GM18526 (cell line): ENCODE data around the gene SOBP.

Experiments used
- POLR2A ChIP-seq: IDR thresholded peaks from 3 replicates; pipeline ENCODE4 v1.6.1; 2011; ENCODE audit not compliant: insufficient read length; ENCODE audit errors: extremely low read depth

SOBP gene, protein sequence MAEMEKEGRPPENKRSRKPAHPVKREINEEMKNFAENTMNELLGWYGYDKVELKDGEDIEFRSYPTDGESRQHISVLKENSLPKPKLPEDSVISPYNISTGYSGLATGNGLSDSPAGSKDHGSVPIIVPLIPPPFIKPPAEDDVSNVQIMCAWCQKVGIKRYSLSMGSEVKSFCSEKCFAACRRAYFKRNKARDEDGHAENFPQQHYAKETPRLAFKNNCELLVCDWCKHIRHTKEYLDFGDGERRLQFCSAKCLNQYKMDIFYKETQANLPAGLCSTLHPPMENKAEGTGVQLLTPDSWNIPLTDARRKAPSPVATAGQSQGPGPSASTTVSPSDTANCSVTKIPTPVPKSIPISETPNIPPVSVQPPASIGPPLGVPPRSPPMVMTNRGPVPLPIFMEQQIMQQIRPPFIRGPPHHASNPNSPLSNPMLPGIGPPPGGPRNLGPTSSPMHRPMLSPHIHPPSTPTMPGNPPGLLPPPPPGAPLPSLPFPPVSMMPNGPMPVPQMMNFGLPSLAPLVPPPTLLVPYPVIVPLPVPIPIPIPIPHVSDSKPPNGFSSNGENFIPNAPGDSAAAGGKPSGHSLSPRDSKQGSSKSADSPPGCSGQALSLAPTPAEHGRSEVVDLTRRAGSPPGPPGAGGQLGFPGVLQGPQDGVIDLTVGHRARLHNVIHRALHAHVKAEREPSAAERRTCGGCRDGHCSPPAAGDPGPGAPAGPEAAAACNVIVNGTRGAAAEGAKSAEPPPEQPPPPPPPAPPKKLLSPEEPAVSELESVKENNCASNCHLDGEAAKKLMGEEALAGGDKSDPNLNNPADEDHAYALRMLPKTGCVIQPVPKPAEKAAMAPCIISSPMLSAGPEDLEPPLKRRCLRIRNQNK

DNA sequence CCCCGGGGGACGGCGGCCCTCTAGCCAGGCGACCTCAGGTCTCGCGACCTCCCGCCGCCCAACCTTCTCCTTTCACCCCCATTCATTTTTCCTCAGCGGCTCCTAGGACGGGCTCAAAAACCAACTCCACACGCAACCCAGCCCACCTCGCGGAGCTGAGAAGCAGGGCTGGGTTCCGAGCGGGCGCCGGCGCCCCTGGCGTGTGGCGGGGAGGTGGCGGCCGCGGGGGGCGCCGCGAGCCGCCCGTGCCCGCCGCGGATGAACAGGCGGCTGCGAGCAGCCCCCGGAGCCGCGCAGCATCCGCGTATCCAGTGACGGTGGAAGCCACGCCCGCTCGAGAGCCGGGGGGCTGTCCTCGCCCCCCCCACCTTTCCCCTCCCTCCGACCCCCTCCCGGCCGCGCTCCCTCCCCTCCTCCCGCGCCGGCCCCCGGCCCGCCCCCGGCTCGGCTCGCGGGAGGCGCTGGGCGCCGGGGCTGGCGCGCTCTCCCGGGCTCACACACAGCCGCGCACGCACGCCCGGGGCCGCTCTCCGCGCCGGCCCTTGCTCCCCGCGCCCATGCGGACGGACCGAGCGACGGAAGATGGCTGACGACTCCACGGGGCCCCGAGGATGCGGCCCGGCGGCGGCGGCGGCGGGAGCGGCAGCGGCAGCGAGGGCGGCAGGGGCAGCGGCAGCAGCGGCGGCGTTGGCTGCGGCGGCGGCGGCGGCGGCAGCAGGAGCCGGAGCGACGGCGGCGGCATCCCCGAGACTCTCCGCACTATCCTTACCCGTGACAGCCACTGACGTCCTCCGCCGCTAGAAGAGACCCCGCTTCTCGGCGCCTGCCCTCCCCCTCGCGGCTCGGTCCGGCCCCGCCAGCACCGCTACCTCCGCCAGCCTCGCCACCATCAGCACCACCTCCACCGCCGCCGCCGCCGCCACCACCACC lies at the start of gene SOBP:
Gene SOBP, plus strand, starts transcription at position 482 of the 930 bp plus-strand sequence. CDS start 500 bp downstream, outside the sequence.
- no peak for TF ChIP-seq POLR2A

DNA sequence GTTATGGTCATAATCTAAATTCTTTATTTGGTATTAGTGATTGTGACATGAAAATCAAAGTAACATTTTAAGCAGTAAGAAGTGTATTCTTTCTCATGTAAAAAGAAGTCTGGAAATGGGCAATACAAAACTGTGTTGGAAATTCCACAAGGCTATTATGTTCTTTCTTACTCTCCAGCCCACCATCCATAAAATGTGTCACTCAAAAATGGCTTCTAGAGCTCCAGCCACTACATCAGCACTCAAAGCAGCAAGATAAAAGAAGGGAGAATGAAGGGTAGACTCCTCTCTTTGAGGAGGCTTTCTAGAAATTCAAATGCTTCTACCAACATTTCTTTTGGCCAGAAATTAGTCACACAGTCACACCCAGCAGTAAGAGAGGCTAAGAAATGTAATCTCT lies 49.0 kb upstream of the SOBP start:
- no peak for TF ChIP-seq POLR2A

DNA sequence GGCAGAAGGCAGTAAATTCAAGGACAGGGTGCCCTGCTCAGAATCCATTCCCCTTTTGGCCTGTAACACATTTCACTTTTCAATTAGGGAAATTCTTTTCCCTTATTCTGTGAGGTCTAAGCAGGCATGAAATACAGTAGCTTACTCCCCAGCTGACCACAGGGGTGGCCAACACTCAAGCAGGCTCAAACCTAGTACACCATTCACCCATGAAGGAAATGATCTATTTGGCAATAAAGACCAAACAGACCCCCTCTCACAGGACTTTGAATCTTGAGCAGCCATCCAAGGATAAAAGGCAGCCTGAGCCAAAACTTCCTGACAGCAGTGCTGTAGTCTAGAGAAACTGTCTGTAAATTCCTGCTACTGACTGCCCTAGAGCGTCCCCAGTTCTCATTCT lies 48.2 kb upstream of the SOBP start:
- no peak for TF ChIP-seq POLR2A

DNA sequence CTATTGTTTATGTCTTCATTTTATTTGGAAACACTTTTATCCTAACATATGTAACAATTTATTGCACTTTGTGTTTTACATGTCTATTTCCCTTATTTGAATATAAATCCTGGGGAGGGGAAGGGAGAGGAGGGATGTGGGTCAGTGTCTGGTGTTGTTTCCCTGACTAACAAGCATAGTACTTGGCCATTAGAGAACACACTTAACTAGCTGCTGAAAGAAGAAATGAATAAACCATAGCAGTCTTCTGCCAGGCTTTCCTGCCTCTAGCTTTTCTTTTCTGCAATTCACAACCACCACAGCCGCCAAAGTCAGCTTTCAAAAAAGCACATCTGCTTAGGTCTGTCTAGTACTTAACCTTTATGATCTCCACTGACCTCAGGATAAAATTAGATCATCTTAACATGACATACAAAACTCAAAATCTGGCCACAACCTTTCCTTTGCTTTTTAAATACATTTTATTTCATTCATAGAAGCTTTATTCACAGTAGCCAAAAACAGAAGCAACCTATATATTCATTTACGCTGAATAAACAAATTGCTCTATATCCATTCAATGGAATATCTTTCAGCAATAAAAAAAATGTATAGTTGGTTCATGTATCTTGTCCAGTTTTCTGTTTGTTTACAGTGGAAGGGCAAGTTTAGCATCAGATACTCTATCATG lies 46.8 kb upstream of the SOBP start:
- TF ChIP-seq POLR2A, result no peak

DNA sequence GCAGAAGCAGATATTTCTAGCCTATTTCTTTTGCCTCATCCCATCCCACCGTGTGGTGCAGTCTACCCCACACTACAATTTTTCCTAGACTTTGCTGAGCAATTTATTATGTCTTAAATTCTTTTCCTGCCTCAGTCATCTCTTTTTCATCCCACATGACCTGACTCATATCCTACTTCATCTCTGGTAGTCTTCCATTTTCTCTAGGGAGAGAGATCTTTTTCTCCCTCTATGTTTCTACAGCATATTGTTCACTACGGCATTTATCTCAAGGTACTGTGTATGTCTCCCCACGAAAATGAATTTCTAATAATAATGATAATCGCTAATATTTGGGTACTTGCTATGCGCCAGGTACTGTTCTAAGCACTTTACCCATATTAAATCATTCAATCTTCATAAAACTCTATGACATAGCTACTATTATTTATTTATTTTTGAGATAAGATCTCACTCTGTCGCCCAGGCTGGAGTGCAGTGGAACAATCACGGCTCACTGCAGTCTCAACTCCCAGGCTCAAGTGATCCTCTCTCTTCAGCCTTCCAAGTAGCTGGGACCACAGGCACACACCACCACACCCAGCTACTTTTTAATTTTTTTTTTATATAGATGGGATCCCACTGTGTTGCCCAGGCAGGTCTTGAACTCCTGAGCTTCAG lies 46.2 kb upstream of the SOBP start:
- no peak for TF ChIP-seq POLR2A

DNA sequence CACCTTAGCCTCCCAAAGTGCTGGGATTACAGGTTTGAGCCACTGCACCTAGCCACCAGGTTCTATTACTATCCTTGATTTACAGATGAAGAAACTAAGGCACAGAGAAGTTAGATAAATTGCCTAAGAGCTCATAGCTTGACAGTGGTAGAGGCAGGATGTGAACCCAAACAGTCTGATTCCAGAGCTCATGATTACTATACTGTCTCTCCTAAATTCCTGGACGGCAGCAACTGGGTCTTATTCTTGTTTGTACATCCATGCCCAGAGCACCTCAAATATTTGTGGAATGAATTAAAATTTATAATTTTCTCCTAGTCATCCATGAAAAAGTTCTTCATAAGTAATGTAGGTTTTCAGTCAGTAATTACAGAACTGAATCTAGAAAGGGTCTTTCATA lies 45.6 kb upstream of the SOBP start:
- no peak for TF ChIP-seq POLR2A

DNA sequence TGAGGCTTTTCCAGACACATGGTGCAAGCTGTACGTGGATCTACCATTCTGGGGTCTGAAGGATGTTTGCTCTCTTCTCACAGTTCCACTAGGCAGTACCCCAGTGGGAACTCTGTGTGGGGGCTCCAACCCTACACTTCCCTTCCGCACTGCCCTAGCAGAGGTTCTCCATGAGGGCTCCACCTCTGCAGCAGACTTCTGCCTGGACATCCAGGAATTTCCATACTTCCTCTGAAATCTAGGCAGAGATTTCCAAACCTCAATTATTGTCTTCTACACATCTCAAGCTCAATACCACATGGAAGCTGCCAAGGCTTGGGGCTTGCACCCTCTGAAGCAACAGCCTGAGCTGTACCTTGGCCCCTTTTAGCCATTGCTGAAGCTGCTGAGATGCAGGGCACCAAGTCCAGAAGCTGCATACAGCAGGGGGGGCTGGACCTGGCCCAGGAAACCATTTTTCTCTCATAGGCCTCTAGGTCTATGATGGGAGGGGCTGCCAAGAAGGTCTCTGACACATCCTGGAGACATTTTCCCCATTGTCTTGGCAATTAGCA lies 42.2 kb upstream of the SOBP start:
- TF ChIP-seq POLR2A, result no peak

DNA sequence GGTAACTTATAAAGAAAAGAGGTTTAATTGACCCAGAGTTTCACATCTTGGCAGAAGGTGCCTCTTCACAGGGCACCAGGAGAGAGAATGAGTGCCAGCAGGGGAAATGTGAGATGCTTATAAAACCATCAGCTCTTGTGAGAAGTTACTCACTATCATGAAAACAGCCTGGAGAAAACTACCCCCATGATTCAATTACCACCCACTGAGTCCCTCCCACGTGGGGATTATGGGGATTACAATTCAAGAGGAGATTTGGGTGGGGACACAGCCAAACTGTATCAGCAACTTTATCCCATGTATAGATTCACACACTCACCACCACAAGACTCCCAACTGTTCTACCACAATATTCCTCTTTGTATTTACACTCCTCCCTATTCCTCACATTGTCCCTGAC lies 41.1 kb upstream of the SOBP start:
- TF ChIP-seq POLR2A, result no peak

DNA sequence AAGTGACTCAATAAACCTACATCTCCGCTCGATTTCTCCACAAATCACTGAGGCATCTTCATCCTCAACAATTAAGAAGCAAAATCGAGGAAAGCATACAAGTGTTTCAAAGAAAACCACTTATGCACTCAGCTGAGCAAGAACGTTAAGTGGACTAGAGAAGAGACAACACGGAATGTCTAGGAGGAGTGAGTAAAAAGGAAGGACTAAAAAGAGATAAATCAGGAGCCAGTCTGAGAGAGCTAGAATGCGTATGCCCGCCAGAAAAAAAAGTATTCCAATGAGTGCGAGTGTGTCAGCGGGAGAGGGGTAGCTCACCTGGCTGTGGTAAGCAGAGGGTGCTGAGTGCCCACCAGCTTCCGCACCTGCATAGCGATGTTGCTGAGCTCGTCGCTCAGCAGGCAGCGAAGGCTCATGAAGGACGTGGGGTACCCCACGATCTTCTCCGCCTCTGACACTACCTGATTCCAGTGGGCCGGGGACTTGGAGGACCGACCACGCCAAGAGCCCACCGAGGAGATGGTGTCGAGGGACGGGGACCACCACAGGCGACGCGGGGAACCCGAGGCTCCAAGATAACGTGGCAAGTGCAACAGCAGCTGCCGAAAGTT lies 31.1 kb upstream of the SOBP start:
- TF ChIP-seq POLR2A, result no peak

DNA sequence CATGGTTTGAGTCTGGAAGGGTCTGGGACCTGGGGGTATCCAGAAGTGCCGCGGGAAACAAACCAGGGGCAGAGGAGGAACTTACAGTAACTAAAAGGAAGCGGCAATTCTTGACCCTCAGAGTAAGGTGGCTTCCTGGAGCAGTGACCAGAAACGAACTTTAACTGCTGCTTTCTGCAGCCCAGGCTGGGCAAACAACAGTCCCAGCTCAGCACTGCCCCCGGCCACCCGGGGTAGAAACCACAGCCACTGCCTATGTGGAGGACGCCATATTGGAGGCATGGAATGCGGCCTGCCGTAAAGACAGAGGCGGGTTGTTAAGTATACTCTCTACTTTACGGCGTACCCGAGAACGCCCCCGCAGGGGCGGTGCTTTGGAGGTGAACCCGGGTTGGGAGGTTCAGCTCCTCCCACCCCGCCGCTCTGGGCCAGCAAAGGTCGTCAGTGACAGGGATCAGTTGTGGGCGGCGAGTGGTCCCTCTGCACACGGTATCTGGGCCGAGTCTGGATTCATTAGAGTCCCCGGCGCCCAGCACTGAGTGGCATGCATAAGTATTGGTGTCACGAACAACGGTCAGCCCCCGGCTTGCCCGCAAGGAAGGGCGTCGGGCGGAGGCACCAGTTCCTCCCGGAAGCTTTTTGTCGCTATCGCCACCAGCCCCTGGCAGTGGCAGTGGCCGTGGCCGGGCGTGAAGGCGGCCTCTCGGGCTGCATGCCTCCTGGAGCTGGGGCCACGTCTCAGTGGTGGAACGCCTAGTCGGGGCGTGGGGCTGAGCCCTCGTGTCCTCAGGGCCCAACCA lies 30.4 kb upstream of the SOBP start, which contains the start of gene PDSS2:
Gene PDSS2, minus strand, starts transcription at position 282 of the 800 bp plus-strand sequence. Its CDS starts 279 bp downstream, at position 3.
- TF ChIP-seq POLR2A, result peak; percentile 97

DNA sequence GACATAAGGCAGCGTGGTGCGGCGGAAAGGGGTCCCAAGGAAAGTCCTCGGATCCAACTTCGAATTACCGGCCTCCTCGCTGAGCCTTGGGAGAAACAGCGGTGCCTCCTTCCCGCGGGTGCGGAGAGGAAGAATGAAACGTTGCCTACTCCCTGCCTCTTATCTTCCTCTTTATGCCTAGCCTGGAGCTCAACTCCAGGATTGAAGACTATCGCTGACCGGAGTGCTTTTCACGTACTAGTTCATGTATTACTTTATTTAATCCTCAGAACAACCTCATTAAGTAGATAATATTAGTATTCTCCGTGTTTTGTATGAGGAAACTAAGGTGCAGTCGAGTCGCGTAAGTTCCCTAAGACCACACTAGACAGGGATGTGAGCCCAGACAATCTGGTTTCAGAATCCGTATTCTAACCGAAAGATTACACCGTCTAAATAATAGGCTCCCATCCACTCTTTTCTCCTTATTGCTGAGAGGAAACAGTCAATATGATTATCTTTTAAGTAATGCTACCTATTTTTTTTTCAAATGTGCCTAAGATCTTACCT lies 29.8 kb upstream of the SOBP start:
- no peak for TF ChIP-seq POLR2A

DNA sequence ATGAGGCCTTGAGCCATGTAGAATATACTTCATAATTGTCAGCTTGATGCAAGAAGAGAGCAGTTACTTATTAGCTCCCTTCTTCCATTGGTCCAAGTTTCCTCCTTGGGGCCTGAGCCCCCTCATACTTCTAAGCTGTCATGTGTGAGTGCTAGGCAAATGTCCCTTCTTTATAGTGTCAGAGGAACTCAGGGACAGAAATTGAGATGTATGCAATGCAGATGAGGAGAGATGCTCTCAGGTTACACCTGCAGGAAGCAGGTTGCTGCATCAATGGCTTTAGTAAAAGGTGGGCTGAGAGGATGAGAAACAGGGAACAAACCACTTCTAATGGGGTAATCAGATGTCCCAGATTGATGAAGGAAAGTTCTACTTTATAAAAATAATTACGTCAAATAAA lies 23.9 kb upstream of the SOBP start:
- no peak for TF ChIP-seq POLR2A
